Measurements from ENCODE around the gene KCNJ15.

Gene KCNJ15

GRCh38 chr21:38325216-38325615 lies 68.4 kb downstream of the KCNJ15 start:
- H3K4me3 Mint-ChIP-seq, result no peak overlapping the region
- intact Hi-C loops (cut with micrococcal nuclease), result no loop called here
- peaks cover 58% of the 10 kb centered on the region for H3K27me3 Mint-ChIP-seq
- peaks cover 12% of the 10 kb centered on the region for H3K9me3 Mint-ChIP-seq
- no peak overlapping the region for H3K27ac Mint-ChIP-seq
- peaks cover 43% of the 10 kb centered on the region for H3K4me1 Mint-ChIP-seq (ENCODE audit: low read depth)
- H3K36me3 Mint-ChIP-seq (ENCODE audit: low read depth), result no peaks in the 10 kb centered on the region

DNA sequence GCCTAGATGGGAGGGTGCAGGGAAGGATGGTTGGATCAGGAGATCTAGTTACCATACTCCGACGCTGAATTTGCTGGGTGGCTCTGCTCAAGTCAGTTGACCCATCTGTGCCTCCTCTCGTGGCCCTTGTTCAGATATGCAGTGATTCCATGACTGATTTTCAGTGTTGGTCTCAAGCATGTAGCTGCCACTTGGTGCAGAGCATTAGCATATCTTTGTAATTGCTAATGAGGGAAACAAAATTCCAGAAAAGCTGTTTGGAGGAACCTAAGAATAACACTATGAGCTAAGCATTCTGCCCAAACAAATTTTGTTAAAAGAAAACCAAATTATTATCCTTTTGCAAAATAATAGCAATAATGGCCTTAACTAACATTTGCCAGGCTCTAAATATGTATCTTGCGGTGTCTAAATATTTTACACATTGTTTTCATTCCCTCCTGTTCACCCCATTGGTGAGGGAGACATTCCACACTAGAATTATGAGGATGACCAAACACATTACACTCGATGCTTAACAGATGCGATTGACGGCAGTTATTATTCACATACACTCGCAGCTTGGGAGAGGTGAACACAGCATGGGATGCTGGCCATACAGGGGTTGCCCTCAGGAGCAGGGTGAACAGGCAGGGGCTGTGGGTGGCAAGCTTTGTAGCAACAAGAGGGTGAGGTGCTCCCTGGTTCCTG lies 69.1 kb downstream of the KCNJ15 start:
- intact Hi-C loops (cut with micrococcal nuclease), result no loop called here
- Mint-ChIP-seq H3K27ac (no peak overlapping the region), H3K4me3 (no peak overlapping the region), H3K27me3 (peaks cover 52% of the 10 kb centered on the region), H3K9me3 (peaks cover 6% of the 10 kb centered on the region), H3K4me1 (ENCODE audit: low read depth) (peaks cover 43% of the 10 kb centered on the region), H3K36me3 (ENCODE audit: low read depth) (no peaks in the 10 kb centered on the region)

DNA sequence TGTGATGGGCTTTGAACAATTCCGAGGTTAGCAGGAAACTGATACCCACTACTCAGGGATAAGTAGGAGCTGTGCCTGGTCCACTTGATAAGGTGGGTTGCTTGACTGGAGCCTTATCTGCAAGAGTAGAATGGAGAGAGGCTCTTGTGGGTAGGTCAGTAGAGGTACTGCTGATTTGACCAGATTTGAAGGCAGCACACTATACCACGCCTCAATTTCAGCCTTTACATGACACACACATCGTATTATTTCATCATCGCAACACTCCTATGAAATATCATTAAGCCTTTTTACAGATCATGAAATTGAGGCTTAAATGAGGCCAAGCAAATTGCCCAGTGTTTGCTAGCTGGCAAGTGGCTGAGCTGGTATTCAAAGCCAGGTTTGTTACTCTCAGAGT lies 69.6 kb downstream of the KCNJ15 start:
- no peaks in the 10 kb centered on the region for H3K36me3 Mint-ChIP-seq (ENCODE audit: low read depth)
- intact Hi-C loops (cut with micrococcal nuclease), result no loop called here
- H3K27me3 Mint-ChIP-seq, result peaks cover 47% of the 10 kb centered on the region
- peaks cover 47% of the 10 kb centered on the region for H3K4me1 Mint-ChIP-seq (ENCODE audit: low read depth)
- H3K9me3 Mint-ChIP-seq, result peaks cover under 1% of the 10 kb centered on the region
- H3K27ac Mint-ChIP-seq, result no peak overlapping the region
- H3K4me3 Mint-ChIP-seq, result no peak overlapping the region

GRCh38 chr21:38326899-38327298 lies 70.1 kb downstream of the KCNJ15 start:
- no peaks in the 10 kb centered on the region for H3K9me3 Mint-ChIP-seq
- intact Hi-C loops (cut with micrococcal nuclease), result no loop called here
- no peak overlapping the region for H3K27ac Mint-ChIP-seq
- H3K4me1 Mint-ChIP-seq (ENCODE audit: low read depth), result peaks cover 52% of the 10 kb centered on the region
- H3K36me3 Mint-ChIP-seq (ENCODE audit: low read depth), result no peaks in the 10 kb centered on the region
- peaks cover 45% of the 10 kb centered on the region for H3K27me3 Mint-ChIP-seq
- H3K4me3 Mint-ChIP-seq, result no peak overlapping the region

GRCh38 chr21:38327984-38328383 lies 71.2 kb downstream of the KCNJ15 start:
- intact Hi-C loops (cut with micrococcal nuclease), result no loop called here
- Mint-ChIP-seq H3K27me3 (peaks cover 38% of the 10 kb centered on the region), H3K4me1 (ENCODE audit: low read depth) (peaks cover 62% of the 10 kb centered on the region), H3K9me3 (no peaks in the 10 kb centered on the region), H3K27ac (no peak overlapping the region), H3K36me3 (ENCODE audit: low read depth) (no peaks in the 10 kb centered on the region), H3K4me3 (no peak overlapping the region)

GRCh38 chr21:38329162-38329561 lies 72.4 kb downstream of the KCNJ15 start:
- Mint-ChIP-seq H3K4me1 (ENCODE audit: low read depth) (peaks cover 62% of the 10 kb centered on the region), H3K9me3 (no peaks in the 10 kb centered on the region), H3K27ac (no peak overlapping the region), H3K4me3 (no peak overlapping the region), H3K27me3 (peaks cover 35% of the 10 kb centered on the region), H3K36me3 (ENCODE audit: low read depth) (no peaks in the 10 kb centered on the region)
- intact Hi-C loops (cut with micrococcal nuclease), result no loop called here

DNA sequence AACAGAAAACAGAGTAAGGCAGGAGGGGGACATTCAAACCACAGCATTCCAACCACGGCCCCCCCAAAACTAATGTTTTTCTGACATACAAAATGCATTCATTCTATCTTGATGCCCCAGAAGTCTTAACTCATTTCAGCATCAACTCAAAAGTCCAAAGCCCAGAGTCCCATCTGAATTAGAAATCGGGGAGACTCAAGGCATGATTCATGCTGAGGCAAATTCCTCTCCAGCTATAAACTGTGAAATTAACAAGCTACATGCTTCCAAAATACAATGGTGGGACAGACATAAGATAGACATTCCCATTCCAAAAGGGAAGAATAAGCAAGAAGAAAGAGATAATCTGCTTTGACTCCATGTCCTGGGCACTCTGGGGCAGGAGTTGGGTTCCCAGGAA lies 73.9 kb downstream of the KCNJ15 start:
- peaks cover 50% of the 10 kb centered on the region for H3K4me1 Mint-ChIP-seq (ENCODE audit: low read depth)
- H3K36me3 Mint-ChIP-seq (ENCODE audit: low read depth), result no peaks in the 10 kb centered on the region
- no peaks in the 10 kb centered on the region for H3K9me3 Mint-ChIP-seq
- H3K27me3 Mint-ChIP-seq, result peaks cover 24% of the 10 kb centered on the region
- no peak overlapping the region for H3K4me3 Mint-ChIP-seq
- no peak overlapping the region for H3K27ac Mint-ChIP-seq
- intact Hi-C loops (cut with micrococcal nuclease), result no loop called here

DNA sequence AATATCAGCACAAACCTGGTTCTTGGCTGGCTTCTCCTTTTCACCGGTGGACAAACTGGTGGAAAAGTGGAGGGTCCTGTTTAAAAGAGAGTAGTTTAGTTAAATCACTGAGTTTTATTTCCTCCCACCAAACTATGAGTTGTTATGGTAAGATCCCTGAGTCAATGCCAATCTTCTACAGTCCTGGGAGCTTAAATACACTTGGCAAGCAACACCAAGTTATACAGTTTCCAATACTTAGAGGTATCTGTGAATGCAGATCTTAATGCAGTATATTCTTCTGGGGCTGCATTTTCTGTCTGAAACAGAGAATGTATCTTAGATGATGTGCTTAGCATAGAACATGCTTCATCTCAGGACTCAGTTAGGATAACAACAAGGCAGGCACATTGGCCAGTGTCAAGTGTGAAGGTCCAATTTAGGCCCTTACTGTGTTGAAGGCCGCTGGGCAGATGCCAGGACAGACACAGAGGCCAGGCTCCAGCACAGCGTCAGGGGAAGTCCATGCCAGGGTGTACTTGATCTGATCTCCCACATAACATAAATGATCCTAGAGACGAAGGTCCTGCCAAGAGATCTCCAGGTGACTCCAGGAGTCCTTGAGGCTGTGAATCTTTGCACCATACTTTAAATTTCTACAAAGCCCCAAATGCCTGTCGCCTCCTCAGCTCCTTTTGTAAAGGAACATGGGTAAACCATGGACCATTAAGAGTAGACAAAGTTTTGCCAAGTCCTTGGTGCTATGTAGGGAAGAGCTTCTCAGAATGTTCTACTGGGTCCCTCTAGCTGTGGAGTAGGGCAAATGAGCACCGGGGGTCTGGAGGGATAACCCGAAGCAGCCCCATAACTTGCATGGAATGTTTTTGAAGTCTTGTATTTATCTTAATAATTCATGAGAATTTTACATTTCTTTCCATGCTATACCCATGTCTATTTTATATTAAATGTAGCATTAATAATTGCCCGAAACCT lies 76.8 kb downstream of the KCNJ15 start:
- Mint-ChIP-seq H3K27ac (no peak overlapping the region), H3K9me3 (peaks cover 9% of the 10 kb centered on the region), H3K36me3 (ENCODE audit: low read depth) (no peaks in the 10 kb centered on the region), H3K27me3 (peaks cover 11% of the 10 kb centered on the region), H3K4me1 (ENCODE audit: low read depth) (peaks cover 32% of the 10 kb centered on the region), H3K4me3 (no peak overlapping the region)
- intact Hi-C loops (cut with micrococcal nuclease), result no loop called here

DNA sequence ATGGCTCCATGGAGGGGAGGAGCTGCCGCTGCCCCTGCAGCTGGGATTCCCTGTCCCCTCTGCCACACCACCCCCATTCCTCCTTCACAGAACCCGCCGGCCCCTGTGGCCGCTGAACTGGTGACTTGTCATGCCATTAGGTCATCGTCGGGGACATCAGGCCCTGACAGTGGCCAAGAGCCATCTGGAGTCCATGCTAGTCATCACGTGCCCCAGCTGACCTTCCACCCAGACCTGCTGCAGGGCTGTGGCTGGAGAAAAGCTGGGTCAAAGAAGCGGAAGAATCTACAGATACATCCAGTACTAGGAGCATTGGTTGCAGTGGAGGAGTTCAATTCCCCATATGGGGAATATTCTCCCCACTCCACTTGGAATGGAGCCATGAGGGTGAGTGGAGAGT lies 78.1 kb downstream of the KCNJ15 start:
- no peak overlapping the region for H3K4me3 Mint-ChIP-seq
- no peak overlapping the region for H3K27ac Mint-ChIP-seq
- H3K4me1 Mint-ChIP-seq (ENCODE audit: low read depth), result peaks cover 27% of the 10 kb centered on the region
- peaks cover 9% of the 10 kb centered on the region for H3K9me3 Mint-ChIP-seq
- intact Hi-C loops (cut with micrococcal nuclease), result no loop called here
- H3K27me3 Mint-ChIP-seq, result peaks cover 9% of the 10 kb centered on the region
- no peaks in the 10 kb centered on the region for H3K36me3 Mint-ChIP-seq (ENCODE audit: low read depth)

DNA sequence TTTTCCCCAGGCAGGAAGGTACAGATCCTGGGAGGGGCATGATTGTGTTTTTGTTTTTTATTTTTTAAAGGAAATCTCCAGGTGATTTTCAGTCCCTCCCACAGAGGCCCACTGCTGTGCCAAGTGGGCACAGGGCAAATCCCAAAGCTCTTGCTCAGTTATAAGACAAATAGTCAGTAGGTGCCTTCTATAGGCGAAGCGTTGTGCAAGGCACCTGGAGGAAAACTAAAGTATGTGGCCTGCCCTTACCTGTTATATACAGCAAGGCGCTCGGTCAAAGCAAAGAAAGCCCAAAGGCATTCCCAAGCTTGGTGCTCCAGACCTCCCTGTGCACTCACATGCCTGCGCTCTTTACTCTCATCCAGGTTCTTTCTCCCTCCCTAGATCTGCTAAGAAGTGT lies 81.0 kb downstream of the KCNJ15 start:
- peaks cover 8% of the 10 kb centered on the region for H3K27me3 Mint-ChIP-seq
- intact Hi-C loops (cut with micrococcal nuclease), result no loop called here

DNA sequence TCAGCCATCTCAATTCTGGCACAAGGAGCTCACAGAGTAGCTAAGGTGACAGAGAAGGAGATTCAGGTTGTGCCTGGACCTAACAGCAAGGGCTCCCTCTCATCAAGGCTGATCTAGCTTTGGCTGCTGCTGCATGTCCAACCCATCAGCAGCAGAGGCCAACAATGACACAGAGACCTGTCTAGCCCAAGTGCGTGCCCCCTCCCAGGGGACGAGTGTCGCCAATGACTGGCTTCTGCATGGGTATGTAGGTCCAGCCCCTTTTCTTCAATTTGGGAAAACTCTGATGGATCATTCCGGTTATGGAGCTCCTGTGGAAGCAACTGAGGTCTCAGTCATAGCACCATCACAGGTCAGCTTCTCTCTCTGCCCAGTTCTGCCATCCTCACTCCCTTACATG lies 83.3 kb downstream of the KCNJ15 start:
- Mint-ChIP-seq H3K4me1 (ENCODE audit: low read depth) (no peaks in the 10 kb centered on the region), H3K27ac (no peak overlapping the region), H3K27me3 (peaks cover 7% of the 10 kb centered on the region), H3K9me3 (peaks cover 9% of the 10 kb centered on the region), H3K4me3 (no peak overlapping the region), H3K36me3 (ENCODE audit: low read depth) (no peaks in the 10 kb centered on the region)
- intact Hi-C loops (cut with micrococcal nuclease), result no loop called here

More for the DNA sequence above, 81.0 kb downstream of the KCNJ15 start:
- Mint-ChIP-seq H3K27ac (no peak overlapping the region), H3K4me1 (ENCODE audit: low read depth) (peaks cover 8% of the 10 kb centered on the region), H3K9me3 (peaks cover 9% of the 10 kb centered on the region), H3K4me3 (no peak overlapping the region), H3K36me3 (ENCODE audit: low read depth) (no peaks in the 10 kb centered on the region)

GRCh38 chr21:38341546-38342012 lies 84.8 kb downstream of the KCNJ15 start:
- no peaks in the 10 kb centered on the region for H3K36me3 Mint-ChIP-seq (ENCODE audit: low read depth)
- no peak overlapping the region for H3K27ac Mint-ChIP-seq
- peaks cover 3% of the 10 kb centered on the region for H3K9me3 Mint-ChIP-seq
- H3K4me3 Mint-ChIP-seq, result no peak overlapping the region
- H3K27me3 Mint-ChIP-seq, result peaks cover 9% of the 10 kb centered on the region
- H3K4me1 Mint-ChIP-seq (ENCODE audit: low read depth), result peaks cover 9% of the 10 kb centered on the region
- intact Hi-C loops (cut with micrococcal nuclease), result no loop called here

GRCh38 chr21:38342739-38343138 lies 85.9 kb downstream of the KCNJ15 start:
- peaks cover 9% of the 10 kb centered on the region for H3K4me1 Mint-ChIP-seq (ENCODE audit: low read depth)
- no peaks in the 10 kb centered on the region for H3K9me3 Mint-ChIP-seq
- no peak overlapping the region for H3K4me3 Mint-ChIP-seq
- peaks cover 14% of the 10 kb centered on the region for H3K27me3 Mint-ChIP-seq
- intact Hi-C loops (cut with micrococcal nuclease), result no loop called here
- no peaks in the 10 kb centered on the region for H3K36me3 Mint-ChIP-seq (ENCODE audit: low read depth)
- H3K27ac Mint-ChIP-seq, result no peak overlapping the region

DNA sequence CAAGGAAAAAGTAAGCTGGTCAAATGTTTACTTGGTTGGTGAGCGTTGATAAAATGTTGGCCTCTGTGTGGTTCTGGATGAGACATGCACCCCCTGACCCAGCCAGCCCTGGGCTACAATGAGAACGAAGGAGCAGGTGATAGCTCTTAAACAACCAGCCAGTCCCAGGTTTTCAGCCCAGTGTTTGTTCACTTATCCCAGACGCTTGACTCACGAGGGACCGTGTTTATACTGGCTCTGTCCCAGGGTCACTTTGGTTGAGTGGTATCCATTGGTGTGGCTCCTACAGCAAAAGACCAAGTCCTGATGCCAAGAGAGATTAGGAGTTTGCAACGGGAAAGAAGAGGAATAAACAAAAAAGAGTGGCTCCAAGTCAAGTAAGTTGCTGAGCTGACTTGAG lies 86.9 kb downstream of the KCNJ15 start:
- H3K4me1 Mint-ChIP-seq (ENCODE audit: low read depth), result peaks cover 9% of the 10 kb centered on the region
- intact Hi-C loops (cut with micrococcal nuclease), result no loop called here
- no peak overlapping the region for H3K4me3 Mint-ChIP-seq
- no peak overlapping the region for H3K27ac Mint-ChIP-seq
- peaks cover 11% of the 10 kb centered on the region for H3K27me3 Mint-ChIP-seq
- no peaks in the 10 kb centered on the region for H3K9me3 Mint-ChIP-seq
- no peaks in the 10 kb centered on the region for H3K36me3 Mint-ChIP-seq (ENCODE audit: low read depth)

Measured in dendritic cell treated with granulocyte-macrophage colony-stimulating factor and Interleukin-4, amounts not matched to agents 40 ng/mL and 50 ng/mL, for 4 days (primary cell).